GM18499 (cell line): ENCODE results near the gene ANKFY1.

ENCODE experiments used
- ATAC-seq: cut with Tn5 transposase; IDR thresholded peaks from one replicate; pipeline ENCODE4 v1.9.1; 2021; ENCODE audit warnings: moderate number of reproducible peaks; ENCODE audit not compliant: insufficient read depth, unreplicated experiment

Gene ANKFY1

DNA sequence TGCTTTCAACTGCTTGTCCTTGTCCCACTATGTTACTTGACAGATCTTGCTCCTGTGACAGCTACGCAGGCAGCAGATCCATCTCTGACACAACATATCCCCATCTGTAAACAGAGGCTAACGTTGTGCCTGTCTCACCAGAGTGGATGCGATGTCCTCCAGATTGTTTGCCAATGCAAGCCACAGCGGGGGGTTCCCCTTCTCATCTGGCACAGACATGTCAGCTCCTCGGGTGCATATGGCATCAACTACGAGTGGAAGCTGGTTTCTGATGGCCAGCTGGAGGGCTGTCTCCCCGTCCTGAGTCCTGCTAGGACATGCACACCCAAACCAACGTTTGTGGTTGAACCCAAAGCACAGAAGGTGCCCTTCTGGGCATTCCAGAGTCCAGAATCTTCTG lies 81.7 kb downstream of the ANKFY1 start:
- ATAC-seq = no peak

GRCh38 chr17:4180791-4181190 lies 83.0 kb downstream of the ANKFY1 start:
- ATAC-seq = no peak

- ATAC-seq = no peak
These were observed 84.7 kb downstream of the ANKFY1 start for GRCh38 chr17:4179071-4179470.

GRCh38 chr17:4178651-4179050 lies 85.1 kb downstream of the ANKFY1 start:
- ATAC-seq = no peak

DNA sequence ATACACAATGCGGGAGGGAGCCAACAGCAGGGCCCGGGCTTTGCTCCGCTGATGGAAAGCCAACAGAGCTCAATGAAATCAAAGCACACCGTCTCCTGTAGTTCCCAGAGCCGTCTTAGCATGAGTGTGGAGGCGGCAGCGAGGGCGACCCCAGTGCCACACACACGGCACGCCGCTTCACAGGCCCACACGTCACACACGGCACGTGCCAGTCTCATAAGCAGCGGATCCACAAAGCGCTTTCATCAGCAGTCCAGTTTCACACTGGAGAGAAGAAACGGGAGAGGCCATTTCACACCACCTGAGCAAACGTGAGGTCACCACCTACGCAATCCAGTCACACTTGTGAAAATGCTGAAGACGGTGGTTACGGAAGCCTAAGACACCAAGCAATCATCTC lies 86.0 kb downstream of the ANKFY1 start:
- no peak for ATAC-seq

GRCh38 chr17:4176808-4177472 lies 86.8 kb downstream of the ANKFY1 start:
- ATAC-seq = no peak

GRCh38 chr17:4175921-4176807 lies 87.6 kb downstream of the ANKFY1 start:
- no peak for ATAC-seq

DNA sequence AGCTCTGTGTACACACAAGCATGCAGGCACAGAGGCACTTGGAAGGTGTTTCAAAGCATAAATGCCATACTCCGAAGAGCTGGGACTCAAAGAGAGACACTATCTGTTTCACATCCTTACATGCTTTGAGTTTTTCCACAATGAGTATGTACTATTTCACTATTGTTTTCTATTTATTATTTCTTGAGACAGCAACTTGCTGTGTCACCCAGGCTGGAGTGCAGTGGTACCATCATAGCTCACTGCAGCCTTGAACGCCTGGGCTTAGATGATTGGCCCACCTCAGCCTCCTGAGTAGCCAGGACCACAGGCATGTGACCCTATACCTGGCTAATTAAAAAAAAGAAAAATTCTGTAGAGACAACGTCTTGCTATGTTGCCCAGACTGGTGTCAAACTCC lies 89.2 kb downstream of the ANKFY1 start:
- ATAC-seq = no peak

GRCh38 chr17:4173781-4174180 lies 90.0 kb downstream of the ANKFY1 start:
- no peak for ATAC-seq

- no peak for ATAC-seq
These were observed 91.4 kb downstream of the ANKFY1 start for GRCh38 chr17:4172356-4172755.

- ATAC-seq = no peak
These were observed 93.0 kb downstream of the ANKFY1 start for GRCh38 chr17:4170639-4171280.

DNA sequence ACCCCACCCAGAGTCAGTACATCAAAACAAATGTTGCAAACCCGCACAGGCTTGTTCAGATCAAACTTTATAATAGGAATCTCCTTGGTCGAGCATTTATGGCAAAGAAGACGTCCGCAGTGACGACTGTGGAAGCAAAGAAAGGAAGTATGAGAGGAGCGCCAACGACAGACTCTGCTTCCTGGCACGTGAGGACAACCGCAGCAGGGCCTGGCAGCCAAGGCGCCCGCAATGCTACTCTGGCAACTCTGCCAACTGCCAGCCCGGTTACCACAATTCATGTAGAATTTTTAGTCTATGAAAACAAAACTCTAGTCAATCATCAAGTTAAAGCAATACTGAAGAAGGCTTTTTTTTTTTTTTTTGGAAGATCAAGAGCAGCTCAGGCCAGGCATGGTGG lies 96.0 kb downstream of the ANKFY1 start:
- no peak for ATAC-seq

GRCh38 chr17:4166419-4166818 lies 97.4 kb downstream of the ANKFY1 start:
- ATAC-seq = no peak

DNA sequence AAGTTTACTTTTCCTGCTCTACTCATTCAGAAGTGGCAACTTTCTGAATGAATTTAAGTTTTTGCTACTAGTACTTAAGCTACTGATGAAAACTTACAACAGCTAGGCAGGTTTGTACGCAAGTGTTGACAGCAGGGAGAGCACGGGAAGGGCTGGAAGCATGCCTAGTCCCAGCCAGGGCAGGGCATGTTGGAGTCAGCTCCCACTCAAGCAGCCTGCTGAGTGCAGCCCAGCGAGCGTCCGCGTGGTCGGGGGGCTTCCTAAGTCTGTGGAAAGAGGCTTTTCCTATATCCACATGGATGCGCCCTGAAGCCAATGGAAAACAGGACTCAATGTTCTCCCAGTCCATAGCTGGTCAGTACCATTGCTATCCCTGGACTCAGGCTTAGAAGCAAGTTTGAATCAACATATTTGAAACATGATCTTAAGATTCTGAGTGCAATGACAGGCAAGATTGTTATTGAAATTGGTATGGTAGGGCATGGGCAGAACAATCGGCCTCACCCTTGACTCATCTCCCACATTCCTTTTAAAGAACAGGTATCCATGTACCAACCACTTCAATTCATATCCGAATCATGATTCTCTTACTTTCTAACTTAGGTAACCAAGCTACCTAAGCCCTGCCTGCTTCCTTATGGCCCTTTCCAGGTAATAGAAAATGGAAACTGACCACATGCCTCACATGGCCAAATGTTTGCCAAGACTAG lies 98.3 kb downstream of the ANKFY1 start:
- ATAC-seq = no peak

GRCh38 chr17:4163951-4164350 lies 99.8 kb downstream of the ANKFY1 start:
- ATAC-seq = no peak

DNA sequence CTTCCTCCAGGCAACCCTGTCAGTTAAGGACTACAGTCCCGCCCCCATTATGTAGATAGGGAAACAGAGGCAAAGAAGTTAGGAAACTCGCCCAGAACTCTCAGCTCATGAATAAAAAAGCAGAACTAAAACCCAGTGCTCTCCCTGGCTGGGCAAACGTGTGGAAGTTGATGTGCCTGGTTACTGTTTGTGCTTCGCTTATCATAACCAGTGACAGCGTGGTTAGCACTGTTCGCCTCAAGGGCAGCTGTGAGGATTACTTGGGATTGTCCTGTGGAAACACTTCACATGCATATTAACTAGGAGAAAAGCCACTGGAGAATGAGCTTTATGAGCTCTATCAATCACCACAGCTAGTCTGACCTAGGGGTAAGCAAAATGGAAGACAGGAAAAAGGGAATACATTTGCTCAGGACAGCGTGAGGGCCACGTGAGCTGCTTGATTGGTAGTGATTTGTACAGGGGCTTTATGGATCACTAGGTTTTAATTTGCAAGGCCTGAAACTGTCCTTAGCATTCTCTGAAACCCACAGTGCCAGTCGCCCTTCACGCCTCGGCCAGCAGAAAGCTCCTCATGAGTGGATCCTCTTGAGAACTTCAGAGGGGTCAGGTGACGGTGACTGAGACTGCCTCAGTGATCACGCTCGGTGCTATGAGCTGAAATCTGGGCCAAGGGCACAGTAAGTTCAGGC lies 100.9 kb downstream of the ANKFY1 start:
- ATAC-seq = no peak

GRCh38 chr17:4162321-4162720 lies 101.5 kb downstream of the ANKFY1 start:
- no peak for ATAC-seq

GRCh38 chr17:4161967-4162305 lies 101.8 kb downstream of the ANKFY1 start:
- no peak for ATAC-seq

GRCh38 chr17:4161192-4161966 lies 102.4 kb downstream of the ANKFY1 start:
- no peak for ATAC-seq
